ENCODE data around the gene ZNF618. TPM values are rescaled to one million over a fixed set of nuclear protein-coding genes. Genes with fewer than 3 reads are reported as not detected.

The ZNF618 gene
- total and polyA plus RNA-seq, 2 experiments from 2014 or later: 12.1 to 22.1 TPM

DNA sequence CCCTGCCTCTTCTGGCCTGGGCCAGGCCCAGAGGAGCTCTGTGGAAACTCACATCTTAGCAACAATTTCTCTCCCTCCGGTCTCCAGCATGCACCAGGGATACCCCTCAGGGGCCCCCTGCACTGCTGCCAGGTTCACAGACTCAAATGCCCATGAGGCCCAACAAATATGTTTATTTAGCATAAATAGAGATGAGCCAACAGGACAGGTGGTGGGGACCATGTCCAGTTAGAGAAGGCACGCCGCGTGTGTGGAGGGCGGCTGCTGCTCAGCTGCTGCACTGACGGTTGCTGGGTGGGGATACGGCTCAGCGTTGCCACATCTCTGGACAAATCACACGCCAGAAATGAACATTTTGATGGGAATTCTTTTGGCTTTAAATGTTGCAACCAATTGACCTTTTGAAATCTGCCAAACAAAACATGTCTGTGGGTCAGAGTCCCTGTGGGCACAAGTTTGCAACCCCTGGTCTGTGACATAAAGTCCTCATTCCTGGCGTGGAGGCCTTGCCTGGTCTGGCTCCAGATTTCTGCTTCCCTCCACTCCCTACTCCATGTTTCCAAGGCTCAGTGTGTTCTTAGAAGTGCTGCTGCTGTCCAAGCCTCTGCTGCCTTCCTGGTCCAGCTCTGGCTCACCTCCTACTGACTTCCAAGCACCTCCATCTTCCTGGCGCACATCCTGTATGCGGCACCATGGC lies 113.1 kb downstream of the ZNF618 start:
- Mint-ChIP-seq H3K36me3 (ENCODE audit: low read depth) (peaks cover 19% of the 10 kb centered on the region), H3K4me1 (no peaks in the 10 kb centered on the region; the same call in 2 of the 3 replicates), H3K27ac (no peak overlapping the region), H3K4me3 (no peak overlapping the region), H3K9me3 (no peaks in the 10 kb centered on the region; the same call in 2 of the 3 replicates), H3K27me3 (ENCODE audit: insufficient read depth, low read depth, poor library complexity) (peaks cover 14% of the 10 kb centered on the region)
- H3K27ac ChIP-seq (ENCODE audit: low read depth): no peak overlapping the region
- no peaks in the 10 kb centered on the region for H3K9me2 ChIP-seq (ENCODE audit: insufficient read depth)
- no peaks in the 10 kb centered on the region for H3K36me3 ChIP-seq (ENCODE audit: insufficient read depth)
- no peak overlapping the region for H2AFZ ChIP-seq
- H3K4me3 ChIP-seq: no peak overlapping the region
- DNase-seq (ENCODE audit: low spot score): no peak
- H4K20me1 ChIP-seq (replicated peaks; ENCODE audit: insufficient read depth): no peaks in the 10 kb centered on the region; the same call in 1 of the 2 replicates
- H3K4me1 ChIP-seq (ENCODE audit: insufficient read depth): no peaks in the 10 kb centered on the region
- H3K27me3 ChIP-seq (ENCODE audit: insufficient read depth): no peaks in the 10 kb centered on the region
- H3K79me2 ChIP-seq (replicated peaks; ENCODE audit: insufficient read depth): no peaks in the 10 kb centered on the region
- no peak for ATAC-seq
- H3K4me2 ChIP-seq: no peak overlapping the region
- TF ChIP-seq NANOG (IDR thresholded peaks at IDR 0.05; ENCODE audit: borderline replicate concordance) (no peak), POLR2AphosphoS5 (IDR thresholded peaks at IDR 0.05; ENCODE audit: low read depth) (no peak), ZNF114 (CRISPR knock-in tag; IDR thresholded peaks at IDR 0.05) (no peak), EZH2 (IDR thresholded peaks at IDR 0.05; ENCODE audit: low read depth, unreplicated experiment) (no peak), CREB1 (CRISPR knock-in tag; IDR thresholded peaks at IDR 0.05; ENCODE audit: low read depth) (no peak)
- TF ChIP-seq, protein P1, sequence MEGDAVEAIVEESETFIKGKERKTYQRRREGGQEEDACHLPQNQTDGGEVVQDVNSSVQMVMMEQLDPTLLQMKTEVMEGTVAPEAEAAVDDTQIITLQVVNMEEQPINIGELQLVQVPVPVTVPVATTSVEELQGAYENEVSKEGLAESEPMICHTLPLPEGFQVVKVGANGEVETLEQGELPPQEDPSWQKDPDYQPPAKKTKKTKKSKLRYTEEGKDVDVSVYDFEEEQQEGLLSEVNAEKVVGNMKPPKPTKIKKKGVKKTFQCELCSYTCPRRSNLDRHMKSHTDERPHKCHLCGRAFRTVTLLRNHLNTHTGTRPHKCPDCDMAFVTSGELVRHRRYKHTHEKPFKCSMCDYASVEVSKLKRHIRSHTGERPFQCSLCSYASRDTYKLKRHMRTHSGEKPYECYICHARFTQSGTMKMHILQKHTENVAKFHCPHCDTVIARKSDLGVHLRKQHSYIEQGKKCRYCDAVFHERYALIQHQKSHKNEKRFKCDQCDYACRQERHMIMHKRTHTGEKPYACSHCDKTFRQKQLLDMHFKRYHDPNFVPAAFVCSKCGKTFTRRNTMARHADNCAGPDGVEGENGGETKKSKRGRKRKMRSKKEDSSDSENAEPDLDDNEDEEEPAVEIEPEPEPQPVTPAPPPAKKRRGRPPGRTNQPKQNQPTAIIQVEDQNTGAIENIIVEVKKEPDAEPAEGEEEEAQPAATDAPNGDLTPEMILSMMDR (conservative IDR thresholded peaks at IDR 0.05; ENCODE audit: low read depth in 2 of 2): no peak
- no peaks in the 10 kb centered on the region for H3F3A ChIP-seq (replicated peaks; ENCODE audit: low read depth)

DNA sequence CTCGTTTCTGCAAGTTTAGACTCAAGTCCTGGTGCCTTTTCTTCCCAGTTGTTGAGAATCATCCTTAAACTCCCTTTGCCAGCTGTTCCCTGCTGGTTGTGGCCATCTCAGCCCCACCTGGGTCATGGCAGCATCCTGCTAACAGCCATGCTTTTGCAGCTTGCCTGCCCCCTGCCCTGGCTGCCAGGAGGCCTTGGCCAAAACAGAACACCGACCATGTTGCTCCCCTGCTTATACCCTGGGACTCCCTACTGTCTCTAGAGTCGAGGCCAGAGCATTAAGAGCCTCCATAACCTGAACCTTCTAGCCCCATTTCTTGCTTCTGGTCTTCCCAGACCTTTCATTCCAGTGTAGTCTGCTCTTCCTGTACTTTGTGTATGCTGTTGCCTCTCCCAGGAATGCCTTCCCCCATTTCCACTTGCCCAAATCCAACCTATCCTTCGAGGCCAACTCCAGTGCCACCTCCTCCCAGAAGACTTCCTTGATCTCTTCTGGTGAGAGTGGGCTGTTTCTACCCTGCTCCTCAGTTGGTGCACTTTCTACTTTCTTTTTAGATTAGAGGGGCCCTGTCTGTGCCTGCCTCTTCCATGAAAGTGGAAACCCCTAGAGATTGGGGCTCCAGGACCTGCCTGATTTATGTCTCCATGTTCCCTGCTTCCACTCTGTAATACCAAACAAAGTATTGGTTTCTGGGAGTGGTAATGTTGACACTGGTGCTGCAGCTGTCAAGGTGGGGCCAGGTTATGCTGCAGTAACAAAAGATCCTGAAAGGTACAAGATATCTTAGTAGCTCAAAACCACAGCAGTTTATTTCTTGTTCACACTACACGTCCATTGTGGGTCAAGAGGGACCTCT lies 113.8 kb downstream of the ZNF618 start:
- Histone ChIP-seq H3K4me3 (no peak overlapping the region), H3K79me2 (replicated peaks; ENCODE audit: insufficient read depth) (no peaks in the 10 kb centered on the region), H3K36me3 (ENCODE audit: insufficient read depth) (no peaks in the 10 kb centered on the region), H3K4me2 (no peak overlapping the region), H4K20me1 (replicated peaks; ENCODE audit: insufficient read depth) (no peaks in the 10 kb centered on the region; the same call in 1 of the 2 replicates), H3F3A (replicated peaks; ENCODE audit: low read depth) (no peaks in the 10 kb centered on the region), H3K4me1 (ENCODE audit: insufficient read depth) (no peaks in the 10 kb centered on the region), H3K27ac (ENCODE audit: low read depth) (no peak overlapping the region), H3K9me2 (ENCODE audit: insufficient read depth) (no peaks in the 10 kb centered on the region), H2AFZ (no peak overlapping the region), H3K27me3 (ENCODE audit: insufficient read depth) (no peaks in the 10 kb centered on the region)
- H3K27ac Mint-ChIP-seq: no peak overlapping the region
- ATAC-seq (no peak), DNase-seq (ENCODE audit: low spot score) (no peak)
- H3K36me3 Mint-ChIP-seq (ENCODE audit: low read depth): peaks cover 19% of the 10 kb centered on the region
- TF ChIP-seq ZNF114 (CRISPR knock-in tag; IDR thresholded peaks at IDR 0.05): no peak
- TF ChIP-seq NANOG (IDR thresholded peaks at IDR 0.05; ENCODE audit: borderline replicate concordance): no peak
- no peak for TF ChIP-seq ZNF331 (CRISPR knock-in tag; IDR thresholded peaks at IDR 0.05; ENCODE audit: low read depth)
- TF ChIP-seq EZH2 (IDR thresholded peaks at IDR 0.05; ENCODE audit: low read depth, unreplicated experiment): no peak
- TF ChIP-seq CREB1 (CRISPR knock-in tag; IDR thresholded peaks at IDR 0.05; ENCODE audit: low read depth): no peak
- no peak for TF ChIP-seq POLR2AphosphoS5 (IDR thresholded peaks at IDR 0.05; ENCODE audit: low read depth)
- TF ChIP-seq, protein P2, sequence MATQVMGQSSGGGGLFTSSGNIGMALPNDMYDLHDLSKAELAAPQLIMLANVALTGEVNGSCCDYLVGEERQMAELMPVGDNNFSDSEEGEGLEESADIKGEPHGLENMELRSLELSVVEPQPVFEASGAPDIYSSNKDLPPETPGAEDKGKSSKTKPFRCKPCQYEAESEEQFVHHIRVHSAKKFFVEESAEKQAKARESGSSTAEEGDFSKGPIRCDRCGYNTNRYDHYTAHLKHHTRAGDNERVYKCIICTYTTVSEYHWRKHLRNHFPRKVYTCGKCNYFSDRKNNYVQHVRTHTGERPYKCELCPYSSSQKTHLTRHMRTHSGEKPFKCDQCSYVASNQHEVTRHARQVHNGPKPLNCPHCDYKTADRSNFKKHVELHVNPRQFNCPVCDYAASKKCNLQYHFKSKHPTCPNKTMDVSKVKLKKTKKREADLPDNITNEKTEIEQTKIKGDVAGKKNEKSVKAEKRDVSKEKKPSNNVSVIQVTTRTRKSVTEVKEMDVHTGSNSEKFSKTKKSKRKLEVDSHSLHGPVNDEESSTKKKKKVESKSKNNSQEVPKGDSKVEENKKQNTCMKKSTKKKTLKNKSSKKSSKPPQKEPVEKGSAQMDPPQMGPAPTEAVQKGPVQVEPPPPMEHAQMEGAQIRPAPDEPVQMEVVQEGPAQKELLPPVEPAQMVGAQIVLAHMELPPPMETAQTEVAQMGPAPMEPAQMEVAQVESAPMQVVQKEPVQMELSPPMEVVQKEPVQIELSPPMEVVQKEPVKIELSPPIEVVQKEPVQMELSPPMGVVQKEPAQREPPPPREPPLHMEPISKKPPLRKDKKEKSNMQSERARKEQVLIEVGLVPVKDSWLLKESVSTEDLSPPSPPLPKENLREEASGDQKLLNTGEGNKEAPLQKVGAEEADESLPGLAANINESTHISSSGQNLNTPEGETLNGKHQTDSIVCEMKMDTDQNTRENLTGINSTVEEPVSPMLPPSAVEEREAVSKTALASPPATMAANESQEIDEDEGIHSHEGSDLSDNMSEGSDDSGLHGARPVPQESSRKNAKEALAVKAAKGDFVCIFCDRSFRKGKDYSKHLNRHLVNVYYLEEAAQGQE (IDR thresholded peaks at IDR 0.05; ENCODE audit: unreplicated experiment): no peak
- TF ChIP-seq JUNB (IDR thresholded peaks at IDR 0.05; ENCODE audit: unreplicated experiment): no peak
- H3K9me3 Mint-ChIP-seq: no peaks in the 10 kb centered on the region
- no peaks in the 10 kb centered on the region; the same call in 2 of the 3 replicates for H3K4me1 Mint-ChIP-seq
- H3K4me3 Mint-ChIP-seq: no peak overlapping the region
- H3K27me3 Mint-ChIP-seq (ENCODE audit: insufficient read depth, low read depth, poor library complexity): peaks cover 16% of the 10 kb centered on the region
